ENCODE data around the gene SLC2A3. TPM values are rescaled to one million over a fixed set of nuclear protein-coding genes. Genes with fewer than 3 reads are reported as not detected.
"Not testable (repeated sequence)": the region's sequence is repeated elsewhere in the genome, so short reads cannot be mapped to it uniquely, and the experiment has no call there.

SLC2A3 gene
- total and polyA plus RNA-seq, 4 donors: 2.1 to 20.6 (median 7.0) TPM

DNA sequence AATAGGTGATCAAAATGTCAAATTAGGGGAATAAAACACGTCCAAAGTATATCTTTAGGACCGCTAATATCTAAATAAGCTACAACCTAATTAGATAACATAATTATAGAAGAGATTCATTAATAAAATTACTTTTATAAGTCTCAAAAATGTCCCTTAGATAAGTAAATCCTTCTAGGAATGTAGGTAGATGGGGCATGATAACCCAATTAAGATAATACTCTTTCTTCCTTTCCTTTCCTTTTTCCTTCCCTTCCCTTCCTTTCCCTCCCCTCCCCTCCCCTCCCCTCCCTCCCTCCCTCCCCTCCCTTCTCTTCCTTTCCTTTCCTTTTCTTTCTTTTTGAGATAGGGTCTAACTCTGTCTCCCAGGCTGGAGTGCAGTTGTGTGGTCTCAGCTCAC, 11.0 kb upstream of the SLC2A3 start:
- Histone ChIP-seq H3K9me3 (ENCODE audit: control insufficient read depth in 4 of 4, low read length in 3 of 4) (no peaks in the 10 kb centered on the region), H3K27me3 (ENCODE audit: control insufficient read depth in 4 of 4, insufficient read depth in 4 of 4, low read length in 3 of 4) (no peaks in the 10 kb centered on the region), H3K36me3 (ENCODE audit: control insufficient read depth in 4 of 4, insufficient read depth in 3 of 4, low read depth in 1 of 4, low read length in 3 of 4) (peaks cover 0 to 2% (median 0%) of the 10 kb centered on the region in 4 donors), H3K4me1 (ENCODE audit: control insufficient read depth in 4 of 4, insufficient read depth in 4 of 4, low read length in 3 of 4) (no peaks in the 10 kb centered on the region), H3K27ac (ENCODE audit: low read depth in 1 of 2, low read length in 2 of 2) (no peak overlapping the region), H3K4me3 (ENCODE audit: low read depth in 1 of 3, low read length in 3 of 3) (no peak overlapping the region), H3K9ac (ENCODE audit: low read depth in 1 of 2, low read length in 2 of 2) (no peak overlapping the region)
- 80% methylated on average over 2 of the region's 2 CpGs for WGBS
- no peak for TF ChIP-seq FOXA2 (IDR thresholded peaks at IDR 0.05)
- no peak for TF ChIP-seq HNF4G (IDR thresholded peaks at IDR 0.05)
- TF ChIP-seq FOXA1 (IDR thresholded peaks at IDR 0.05): no peak
- no peak for TF ChIP-seq GABPA (IDR thresholded peaks at IDR 0.05 in 1 of 2, conservative IDR thresholded peaks at IDR 0.05 in 1 of 2)
- no peak for TF ChIP-seq TAF1 (conservative IDR thresholded peaks at IDR 0.05)
- TF ChIP-seq RXRA (IDR thresholded peaks at IDR 0.05): no peak
- TF ChIP-seq, protein P1, sequence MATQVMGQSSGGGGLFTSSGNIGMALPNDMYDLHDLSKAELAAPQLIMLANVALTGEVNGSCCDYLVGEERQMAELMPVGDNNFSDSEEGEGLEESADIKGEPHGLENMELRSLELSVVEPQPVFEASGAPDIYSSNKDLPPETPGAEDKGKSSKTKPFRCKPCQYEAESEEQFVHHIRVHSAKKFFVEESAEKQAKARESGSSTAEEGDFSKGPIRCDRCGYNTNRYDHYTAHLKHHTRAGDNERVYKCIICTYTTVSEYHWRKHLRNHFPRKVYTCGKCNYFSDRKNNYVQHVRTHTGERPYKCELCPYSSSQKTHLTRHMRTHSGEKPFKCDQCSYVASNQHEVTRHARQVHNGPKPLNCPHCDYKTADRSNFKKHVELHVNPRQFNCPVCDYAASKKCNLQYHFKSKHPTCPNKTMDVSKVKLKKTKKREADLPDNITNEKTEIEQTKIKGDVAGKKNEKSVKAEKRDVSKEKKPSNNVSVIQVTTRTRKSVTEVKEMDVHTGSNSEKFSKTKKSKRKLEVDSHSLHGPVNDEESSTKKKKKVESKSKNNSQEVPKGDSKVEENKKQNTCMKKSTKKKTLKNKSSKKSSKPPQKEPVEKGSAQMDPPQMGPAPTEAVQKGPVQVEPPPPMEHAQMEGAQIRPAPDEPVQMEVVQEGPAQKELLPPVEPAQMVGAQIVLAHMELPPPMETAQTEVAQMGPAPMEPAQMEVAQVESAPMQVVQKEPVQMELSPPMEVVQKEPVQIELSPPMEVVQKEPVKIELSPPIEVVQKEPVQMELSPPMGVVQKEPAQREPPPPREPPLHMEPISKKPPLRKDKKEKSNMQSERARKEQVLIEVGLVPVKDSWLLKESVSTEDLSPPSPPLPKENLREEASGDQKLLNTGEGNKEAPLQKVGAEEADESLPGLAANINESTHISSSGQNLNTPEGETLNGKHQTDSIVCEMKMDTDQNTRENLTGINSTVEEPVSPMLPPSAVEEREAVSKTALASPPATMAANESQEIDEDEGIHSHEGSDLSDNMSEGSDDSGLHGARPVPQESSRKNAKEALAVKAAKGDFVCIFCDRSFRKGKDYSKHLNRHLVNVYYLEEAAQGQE (IDR thresholded peaks at IDR 0.05): no peak
- DNase-seq (ENCODE audit: low spot score): no peak

DNA sequence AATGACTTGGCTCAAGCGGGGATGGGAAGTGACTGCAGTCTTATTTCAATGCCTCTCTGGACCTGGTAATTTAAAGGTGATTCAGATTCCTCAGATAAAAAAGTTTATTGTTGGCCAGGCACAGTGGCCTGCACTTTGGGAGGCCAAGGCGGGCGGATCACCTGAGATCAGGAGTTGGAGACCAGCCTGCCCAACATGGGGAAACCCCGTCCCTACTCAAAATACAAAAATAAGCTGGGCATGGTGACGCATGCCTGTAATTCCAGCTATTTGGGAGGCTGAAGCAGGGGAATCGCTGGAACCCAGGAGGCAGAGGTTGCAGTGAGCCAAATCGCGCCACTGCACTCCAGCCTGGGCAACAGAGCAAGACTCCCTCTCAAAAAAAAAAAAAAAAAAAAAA, 8.8 kb upstream of the SLC2A3 start:
- H3K27ac ChIP-seq (ENCODE audit: low read depth in 1 of 2, low read length in 2 of 2); H3K9me3 ChIP-seq (ENCODE audit: control insufficient read depth in 4 of 4, low read length in 3 of 4); H3K4me3 ChIP-seq (ENCODE audit: low read depth in 1 of 3, low read length in 3 of 3); H3K9ac ChIP-seq (ENCODE audit: low read depth in 1 of 2, low read length in 2 of 2); DNase-seq (ENCODE audit: low spot score); H3K27me3 ChIP-seq (ENCODE audit: control insufficient read depth in 4 of 4, insufficient read depth in 4 of 4, low read length in 3 of 4); H3K4me1 ChIP-seq (ENCODE audit: control insufficient read depth in 4 of 4, insufficient read depth in 4 of 4, low read length in 3 of 4); H3K36me3 ChIP-seq (ENCODE audit: control insufficient read depth in 4 of 4, insufficient read depth in 3 of 4, low read depth in 1 of 4, low read length in 3 of 4): not testable (repeated sequence)
- 95% methylated on average over 8 of the region's 8 CpGs for WGBS

DNA sequence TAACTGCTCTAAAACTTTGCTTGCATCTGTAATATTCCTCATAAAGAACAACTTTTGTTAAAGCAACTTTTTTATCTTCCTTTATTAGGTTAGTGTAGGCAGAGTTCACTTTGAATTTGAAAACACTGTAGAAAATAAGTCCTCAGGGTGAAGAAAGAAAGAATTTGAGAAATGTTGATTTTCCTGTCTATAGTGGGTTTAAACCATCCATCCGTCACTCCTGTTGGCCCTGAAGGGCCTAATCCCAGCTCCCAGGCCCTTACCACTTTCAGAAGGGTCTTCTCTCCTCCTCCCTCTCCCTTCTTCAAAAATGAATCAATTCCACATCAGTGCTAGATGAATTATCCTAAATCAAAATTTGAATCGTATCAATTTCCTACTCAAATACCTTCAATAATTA, 4.9 kb upstream of the SLC2A3 start:
- Histone ChIP-seq H3K36me3 (ENCODE audit: control insufficient read depth in 4 of 4, insufficient read depth in 3 of 4, low read depth in 1 of 4, low read length in 3 of 4) (peaks cover 0 to 2% (median 0%) of the 10 kb centered on the region in 4 donors), H3K4me3 (ENCODE audit: low read depth in 1 of 3, low read length in 3 of 3) (no peak overlapping the region), H3K9ac (ENCODE audit: low read depth in 1 of 2, low read length in 2 of 2) (no peak overlapping the region), H3K4me1 (ENCODE audit: control insufficient read depth in 4 of 4, insufficient read depth in 4 of 4, low read length in 3 of 4) (no peaks in the 10 kb centered on the region), H3K9me3 (ENCODE audit: control insufficient read depth in 4 of 4, low read length in 3 of 4) (no peaks in the 10 kb centered on the region), H3K27me3 (ENCODE audit: control insufficient read depth in 4 of 4, insufficient read depth in 4 of 4, low read length in 3 of 4) (no peaks in the 10 kb centered on the region), H3K27ac (ENCODE audit: low read depth in 1 of 2, low read length in 2 of 2) (no peak overlapping the region)
- TF ChIP-seq RAD21 (IDR thresholded peaks at IDR 0.05) (no peak), JUND (IDR thresholded peaks at IDR 0.05) (no peak), RXRA (IDR thresholded peaks at IDR 0.05) (no peak), SP1 (IDR thresholded peaks at IDR 0.05) (no peak)
- TF ChIP-seq, protein P1 (IDR thresholded peaks at IDR 0.05): no peak
- 97% methylated on average over 2 of the region's 2 CpGs for WGBS
- DNase-seq (ENCODE audit: low spot score): no peak

Measured in liver (tissue), 9 donors.